Upper lobe of right lung (tissue), 1 donor: ENCODE measurements around the gene COL5A3. TPM values are rescaled to one million over a fixed set of nuclear protein-coding genes. Genes with fewer than 3 reads are reported as not detected.

Experiments used
- ATAC-seq: fragments of 200-7000 bp; cut with Tn5 transposase; one replicate; pipeline ENCODE4 v1.9.1; 2020; ENCODE audit warnings: mild to moderate bottlenecking, moderate library complexity
- DNase-seq: peaks from one replicate; pipeline ENCODE4 v3.0.0-alpha.2; 2020
- H3K27ac ChIP-seq: fragments of 200-600 bp; one replicate; pipeline ENCODE4 v1.8.0; 2022
- H3K27me3 ChIP-seq: fragments of 200-600 bp; one replicate; pipeline ENCODE4 v1.8.0; 2022; ENCODE audit warnings: mild to moderate bottlenecking
- H3K36me3 ChIP-seq: fragments of 200-600 bp; one replicate; pipeline ENCODE4 v1.8.0; 2022
- H3K4me1 ChIP-seq: fragments of 200-600 bp; one replicate; pipeline ENCODE4 v1.8.0; 2022
- H3K4me3 ChIP-seq: fragments of 200-600 bp; one replicate; pipeline ENCODE4 v1.8.0; 2022; ENCODE audit warnings: mild to moderate bottlenecking
- H3K9me3 ChIP-seq: fragments of 200-600 bp; one replicate; pipeline ENCODE4 v1.8.0; 2022
- intact Hi-C: fragments of 100-400 bp; cut with DNase I; formaldehyde crosslinking; loops from one replicate; pipeline ENCODE4 v1.11.0; 2022
- total RNA-seq: library from RNA; stranded (reverse); fragmentation: NEBNext Ultra II Directional; extraction: Animal tissue kit (Norgen Biotek cat#: 25700); gene quantifications from one replicate; pipeline ENCODE4 v1.2.1, GENCODE V29; 2021
- TF ChIP-seq, protein P1 (sequence below): fragments of 200-600 bp; IDR thresholded peaks from one replicate; pipeline ENCODE4 v1.8.0; 2022; ENCODE audit warnings: antibody characterized with exemption
- donor health status: DM: no; HTN: yes; CAD: no; lungs with severe emphysema.

COL5A3 gene
- total RNA-seq, 1 donor from 2014 or later, result 9.6 TPM

DNA sequence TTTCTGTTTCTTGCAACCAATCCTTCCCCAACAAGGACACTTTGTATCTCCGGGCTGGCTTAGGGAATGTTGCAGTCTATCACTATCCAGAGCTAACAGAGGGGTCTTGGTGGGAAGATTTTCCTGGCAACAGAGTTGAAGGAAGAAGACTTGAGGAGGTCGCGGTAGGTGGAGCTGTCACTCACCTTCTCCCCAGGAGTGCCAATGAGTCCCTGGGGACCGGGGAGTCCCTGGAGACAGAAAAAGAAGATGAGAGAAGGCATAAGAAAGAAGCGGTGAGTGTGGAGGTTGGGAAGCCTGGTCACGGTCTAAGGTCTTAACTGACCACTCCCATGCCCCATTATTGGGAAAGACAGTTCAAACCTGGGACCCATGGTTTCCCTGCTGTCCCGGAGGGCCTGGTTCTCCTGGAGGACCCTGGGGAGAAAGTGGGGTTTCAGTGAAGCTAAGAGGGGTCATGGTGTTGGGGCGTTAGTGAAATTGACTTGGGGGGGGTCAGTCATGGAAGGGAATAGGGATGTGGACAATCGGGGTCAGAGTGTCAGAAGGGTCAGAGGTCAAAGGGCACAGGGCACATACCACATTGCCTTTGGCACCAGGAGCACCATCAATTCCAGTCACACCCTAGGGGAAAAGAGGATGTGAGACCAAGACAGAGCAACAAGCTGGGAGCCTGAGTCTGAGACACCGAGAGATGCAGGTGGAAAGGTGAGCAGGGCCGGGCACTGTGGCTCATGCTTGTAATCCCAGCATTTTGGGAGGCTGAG, 18.7 kb downstream of the COL5A3 start:
- TF ChIP-seq, protein P1, sequence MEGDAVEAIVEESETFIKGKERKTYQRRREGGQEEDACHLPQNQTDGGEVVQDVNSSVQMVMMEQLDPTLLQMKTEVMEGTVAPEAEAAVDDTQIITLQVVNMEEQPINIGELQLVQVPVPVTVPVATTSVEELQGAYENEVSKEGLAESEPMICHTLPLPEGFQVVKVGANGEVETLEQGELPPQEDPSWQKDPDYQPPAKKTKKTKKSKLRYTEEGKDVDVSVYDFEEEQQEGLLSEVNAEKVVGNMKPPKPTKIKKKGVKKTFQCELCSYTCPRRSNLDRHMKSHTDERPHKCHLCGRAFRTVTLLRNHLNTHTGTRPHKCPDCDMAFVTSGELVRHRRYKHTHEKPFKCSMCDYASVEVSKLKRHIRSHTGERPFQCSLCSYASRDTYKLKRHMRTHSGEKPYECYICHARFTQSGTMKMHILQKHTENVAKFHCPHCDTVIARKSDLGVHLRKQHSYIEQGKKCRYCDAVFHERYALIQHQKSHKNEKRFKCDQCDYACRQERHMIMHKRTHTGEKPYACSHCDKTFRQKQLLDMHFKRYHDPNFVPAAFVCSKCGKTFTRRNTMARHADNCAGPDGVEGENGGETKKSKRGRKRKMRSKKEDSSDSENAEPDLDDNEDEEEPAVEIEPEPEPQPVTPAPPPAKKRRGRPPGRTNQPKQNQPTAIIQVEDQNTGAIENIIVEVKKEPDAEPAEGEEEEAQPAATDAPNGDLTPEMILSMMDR, result no peak
- Histone ChIP-seq H3K36me3 (no peaks in the 10 kb centered on the region), H3K4me1 (no peaks in the 10 kb centered on the region), H3K4me3 (no peak overlapping the region), H3K27ac (no peak overlapping the region), H3K27me3 (no peaks in the 10 kb centered on the region), H3K9me3 (no peaks in the 10 kb centered on the region)
- intact Hi-C loops, result no loop called here
- no peak for DNase-seq
- ATAC-seq, result no peak

DNA sequence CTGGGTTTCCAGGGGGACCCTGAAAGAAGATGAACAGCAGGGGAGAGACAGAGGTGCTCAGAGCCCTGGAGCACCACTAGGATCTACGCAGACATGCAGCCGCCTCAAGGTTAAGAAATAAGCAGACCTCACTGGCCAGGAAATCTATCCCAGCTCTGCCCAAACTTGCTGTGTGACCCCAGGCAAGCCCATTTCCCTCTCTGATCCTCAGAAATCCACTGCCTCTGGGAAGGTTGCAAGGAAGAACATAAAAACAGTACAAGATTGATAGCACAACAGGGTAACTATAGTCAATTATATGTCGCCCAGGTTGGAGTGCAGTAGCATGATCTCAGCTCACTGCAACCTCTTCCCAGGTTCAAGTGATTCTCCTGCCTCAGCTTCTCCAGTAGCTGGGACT, 20.8 kb downstream of the COL5A3 start:
- no peaks in the 10 kb centered on the region for H3K9me3 ChIP-seq
- ATAC-seq (no peak), DNase-seq (no peak)
- H3K36me3 ChIP-seq, result no peaks in the 10 kb centered on the region
- H3K4me3 ChIP-seq, result no peak overlapping the region
- H3K4me1 ChIP-seq, result no peaks in the 10 kb centered on the region
- H3K27me3 ChIP-seq, result no peaks in the 10 kb centered on the region
- intact Hi-C loops, result no loop called here
- H3K27ac ChIP-seq, result no peak overlapping the region
- TF ChIP-seq, protein P1, result no peak

DNA sequence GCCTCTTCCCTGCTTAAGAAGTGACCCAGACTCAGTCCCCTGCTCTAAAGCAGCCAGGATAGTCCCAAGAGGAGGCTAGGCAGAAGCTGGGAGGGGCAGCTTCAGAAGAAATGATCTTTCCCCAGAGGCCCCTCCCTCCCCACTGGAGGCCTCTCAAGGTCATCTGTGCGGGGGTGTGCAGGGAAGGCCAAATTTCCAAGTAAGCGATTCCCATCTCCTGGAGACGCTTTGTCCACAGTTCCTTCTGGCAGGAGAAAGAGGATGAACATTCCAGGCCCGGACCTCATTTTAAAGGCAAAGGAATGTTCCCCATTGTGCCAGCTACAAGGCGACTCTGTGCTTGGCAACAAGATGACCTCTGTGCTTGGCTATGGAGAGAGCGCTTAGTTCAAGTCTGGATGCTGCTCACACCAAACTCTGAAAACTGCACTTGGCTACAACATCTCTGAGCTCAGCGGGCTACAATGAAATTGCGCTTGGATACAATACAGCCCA, 23.5 kb downstream of the COL5A3 start:
- Histone ChIP-seq H3K27ac (peak overlapping the region; percentile 47), H3K9me3 (no peaks in the 10 kb centered on the region), H3K36me3 (no peaks in the 10 kb centered on the region), H3K4me1 (no peaks in the 10 kb centered on the region), H3K27me3 (no peaks in the 10 kb centered on the region), H3K4me3 (no peak overlapping the region)
- ATAC-seq (peak; percentile 58), DNase-seq (no peak)
- intact Hi-C loops, result no loop called here
- TF ChIP-seq, protein P1, result no peak

DNA sequence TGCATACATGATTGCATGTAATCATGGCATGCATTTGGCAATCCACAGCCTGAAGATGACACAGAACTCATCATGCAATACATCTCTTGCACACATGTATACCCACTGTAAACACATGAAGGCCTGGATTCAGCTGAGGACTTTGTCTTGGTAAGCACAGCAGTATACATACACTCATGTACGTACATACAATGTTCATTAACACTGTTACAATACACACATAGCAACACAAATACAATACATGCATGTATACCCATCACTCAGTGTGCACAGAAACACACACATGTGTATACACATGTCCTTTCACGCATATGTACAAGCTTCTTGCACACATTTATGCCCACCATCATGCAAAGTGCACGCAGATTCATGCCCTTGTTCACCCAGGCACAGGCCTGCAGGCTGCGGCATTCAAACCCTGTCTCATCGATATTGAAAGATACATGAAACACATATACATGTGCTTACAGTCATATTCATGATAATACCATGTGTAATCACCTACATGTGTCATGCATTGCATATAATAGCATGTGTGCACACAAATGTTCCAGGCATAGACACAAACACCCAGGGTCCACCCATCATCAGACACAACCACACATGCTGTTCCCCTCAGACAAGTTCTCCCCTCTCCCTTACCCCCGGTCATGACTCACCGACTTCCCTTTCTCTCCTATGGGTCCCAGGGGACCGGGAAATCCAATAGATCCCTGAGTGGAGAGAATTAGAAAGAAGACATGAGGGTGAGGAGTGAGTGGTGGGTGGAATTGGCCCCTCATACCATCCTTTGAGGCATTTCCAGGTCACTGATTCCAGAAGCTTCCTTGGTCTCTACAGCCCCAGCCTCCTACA, 28.7 kb downstream of the COL5A3 start:
- H3K36me3 ChIP-seq, result peaks cover 3% of the 10 kb centered on the region
- no peaks in the 10 kb centered on the region for H3K27me3 ChIP-seq
- TF ChIP-seq, protein P1, result no peak
- ATAC-seq, result no peak
- intact Hi-C loops, result no loop called here
- no peak overlapping the region for H3K4me3 ChIP-seq
- no peaks in the 10 kb centered on the region for H3K9me3 ChIP-seq
- no peak for DNase-seq
- H3K27ac ChIP-seq, result no peak overlapping the region
- no peaks in the 10 kb centered on the region for H3K4me1 ChIP-seq

DNA sequence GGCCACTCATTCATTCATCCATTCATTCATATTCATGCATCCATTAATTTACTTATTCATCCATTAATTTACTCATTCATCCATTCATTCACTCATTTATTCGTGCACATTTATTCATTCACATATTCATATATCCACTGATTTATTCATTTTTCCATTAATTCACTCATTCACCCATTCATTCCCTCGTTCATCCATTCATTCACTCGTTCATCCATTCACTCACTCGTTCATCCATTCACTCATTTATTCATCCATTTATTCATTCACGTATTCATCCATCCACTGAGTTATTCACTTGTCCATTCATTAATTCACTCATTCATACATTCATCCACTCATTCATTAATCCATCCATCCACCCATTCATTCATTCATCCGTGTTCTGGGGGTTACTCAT, 38.2 kb downstream of the COL5A3 start:
- Histone ChIP-seq H3K36me3 (no peaks in the 10 kb centered on the region), H3K27me3 (no peaks in the 10 kb centered on the region), H3K9me3 (no peaks in the 10 kb centered on the region), H3K27ac (no peak overlapping the region), H3K4me3 (no peak overlapping the region), H3K4me1 (no peaks in the 10 kb centered on the region)
- intact Hi-C loops, result no loop called here
- ATAC-seq, result no peak
- no peak for DNase-seq
- TF ChIP-seq, protein P1, result no peak
